Muscle of back (tissue), 11 donors: Measurements from ENCODE around the gene THEMIS. TPM values are rescaled to one million over a fixed set of nuclear protein-coding genes. Genes with fewer than 3 reads are reported as not detected.
A peak's percentile ranks its signal among the peaks of the same experiment; 100 is the strongest.

Source experiments
- DNase-seq, 3 donors: peaks; one replicate each; pipeline versions ENCODE4 v3.0.0 to v3.0.0-alpha.2; 2013
- polyA plus RNA-seq, 10 donors: library from polyadenylated mRNA; unstranded; fragments of 120-200 nt; gene quantifications; one replicate each; pipeline ENCODE4 v1.2.1, GENCODE V29; 2013; ENCODE audit not compliant: insufficient read length in 10 of 10

The THEMIS gene
- polyA plus RNA-seq, 10 donors: 0.05 to 2.6 (median 0.08) TPM; not detected in 4

GRCh38 chr6:127865108-127865507 lies 35.8 kb downstream of the THEMIS start:
- DNase-seq: no peak

- no peak for DNase-seq
Measured at GRCh38 chr6:127864701-127865100, 36.2 kb downstream of the THEMIS start.

DNA sequence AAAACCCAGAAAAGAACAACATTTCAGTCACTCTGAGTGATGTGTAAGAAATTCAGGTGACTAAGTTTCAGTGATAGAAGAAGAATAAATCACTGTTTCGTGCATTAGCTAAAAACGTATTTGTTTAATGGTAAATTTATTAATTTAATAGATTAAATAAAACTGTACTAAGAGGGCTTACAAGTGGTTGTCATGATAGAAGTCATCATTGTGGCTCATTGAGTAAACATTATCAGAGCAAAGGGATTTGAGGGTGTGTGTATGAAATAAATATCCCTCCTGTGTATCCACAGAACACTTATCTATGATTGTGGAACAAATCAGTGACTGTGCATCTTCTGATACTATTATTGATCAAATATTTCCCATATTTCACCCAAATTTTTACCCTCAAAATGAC lies 40.1 kb downstream of the THEMIS start:
- DNase-seq: no peak

- no peak for DNase-seq
Measured at GRCh38 chr6:127859956-127860355, 40.9 kb downstream of the THEMIS start.

- no peak for DNase-seq
Measured at GRCh38 chr6:127858727-127859391, 42.0 kb downstream of the THEMIS start.

DNA sequence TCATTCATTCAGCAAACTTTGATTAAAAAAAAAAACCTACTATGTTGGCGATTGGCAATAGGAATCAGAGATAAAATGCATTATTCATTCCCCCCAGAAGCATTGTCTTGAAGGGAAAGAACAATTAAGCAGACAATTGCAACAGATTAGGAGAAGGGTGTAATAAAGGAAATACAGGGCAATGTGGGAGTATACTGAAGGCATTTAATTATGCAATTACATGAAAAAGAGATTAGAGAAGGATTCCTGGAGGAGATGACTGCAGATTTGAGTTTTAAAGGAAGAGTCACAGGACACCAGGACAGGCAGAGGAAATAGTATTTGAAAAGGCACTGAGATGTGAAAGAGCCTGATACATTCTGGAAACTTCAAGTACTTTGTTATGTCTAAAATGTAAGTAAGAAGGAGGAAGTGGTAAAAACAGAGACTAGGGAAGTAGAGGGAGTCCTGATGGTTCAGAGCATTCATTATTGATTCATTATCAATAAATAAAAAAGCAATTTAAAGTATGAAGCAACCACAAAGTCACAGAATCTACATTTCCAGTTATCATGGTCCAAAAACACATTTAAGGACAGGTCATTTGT lies 43.7 kb downstream of the THEMIS start:
- no peak for DNase-seq

- peak in 2 of 3 donors; percentile 22 to 48 for DNase-seq
Measured at GRCh38 chr6:127855542-127856159, 45.2 kb downstream of the THEMIS start.

- DNase-seq: no peak
Measured at GRCh38 chr6:127854009-127854408, 46.8 kb downstream of the THEMIS start.

DNA sequence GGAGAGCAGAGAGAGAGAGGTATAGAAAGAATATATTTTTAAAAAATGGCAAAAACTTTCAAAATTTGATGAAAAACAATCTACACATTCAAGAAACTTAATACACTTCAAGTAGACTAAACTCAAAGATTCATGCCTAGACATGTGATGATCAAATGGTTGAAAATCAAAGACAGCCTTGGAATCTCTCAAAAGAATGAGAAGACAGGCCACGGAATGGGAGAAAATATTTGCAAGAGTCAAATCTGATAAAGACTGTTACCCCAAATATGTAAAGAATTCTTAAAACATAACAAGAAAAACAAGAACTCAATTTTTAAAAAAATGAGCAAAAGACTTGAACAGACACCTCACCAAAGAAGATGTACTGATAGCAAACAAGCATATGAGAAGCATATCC lies 49.7 kb downstream of the THEMIS start:
- DNase-seq: peak in 1 of 3 donors; percentile 25

GRCh38 chr6:127845242-127845641 lies 55.6 kb downstream of the THEMIS start:
- DNase-seq: no peak

GRCh38 chr6:127844529-127844928 lies 56.3 kb downstream of the THEMIS start:
- no peak for DNase-seq

GRCh38 chr6:127843582-127843981 lies 57.3 kb downstream of the THEMIS start:
- no peak for DNase-seq

DNA sequence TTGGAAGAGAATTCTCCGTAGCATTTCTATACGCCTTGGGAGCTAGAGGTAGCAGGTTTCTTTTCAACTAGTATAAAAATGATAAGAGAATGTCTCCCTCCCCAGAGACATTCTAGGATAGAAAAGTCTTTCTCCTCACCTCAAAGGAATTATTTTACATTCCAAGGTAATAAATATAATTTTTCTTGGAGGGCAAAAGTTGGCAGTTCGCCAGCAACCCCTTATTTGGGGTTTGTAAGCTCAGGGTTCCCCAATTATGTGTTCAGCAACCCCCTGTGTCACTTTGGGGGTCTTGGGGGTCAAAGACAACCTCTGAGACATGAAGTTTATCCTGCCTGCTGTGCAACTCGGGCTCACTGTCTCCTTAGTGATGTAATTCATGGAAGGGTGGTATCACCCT lies 58.3 kb downstream of the THEMIS start:
- DNase-seq: no peak

DNA sequence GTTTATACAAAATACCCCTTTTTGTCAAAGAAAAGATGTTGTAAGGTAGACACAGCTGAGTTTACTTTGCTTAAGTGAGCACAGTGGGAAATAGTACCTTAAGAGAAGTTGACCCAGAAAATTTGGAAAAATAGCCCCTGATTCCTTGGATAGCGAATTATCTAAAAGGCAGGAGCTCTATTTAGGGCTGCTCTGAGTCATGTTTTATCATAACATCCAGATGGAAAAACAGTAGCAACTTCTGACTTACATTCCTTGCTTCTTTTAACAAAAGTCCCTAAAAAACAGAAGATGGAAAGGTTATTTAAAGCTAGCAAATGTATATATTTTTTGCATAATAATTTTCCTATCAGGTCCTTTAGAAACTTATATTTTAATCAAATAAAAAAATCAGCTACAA lies 59.0 kb downstream of the THEMIS start:
- DNase-seq: no peak

GRCh38 chr6:127834136-127834535 lies 66.7 kb downstream of the THEMIS start:
- no peak for DNase-seq

GRCh38 chr6:127833336-127833735 lies 67.5 kb downstream of the THEMIS start:
- no peak for DNase-seq

DNA sequence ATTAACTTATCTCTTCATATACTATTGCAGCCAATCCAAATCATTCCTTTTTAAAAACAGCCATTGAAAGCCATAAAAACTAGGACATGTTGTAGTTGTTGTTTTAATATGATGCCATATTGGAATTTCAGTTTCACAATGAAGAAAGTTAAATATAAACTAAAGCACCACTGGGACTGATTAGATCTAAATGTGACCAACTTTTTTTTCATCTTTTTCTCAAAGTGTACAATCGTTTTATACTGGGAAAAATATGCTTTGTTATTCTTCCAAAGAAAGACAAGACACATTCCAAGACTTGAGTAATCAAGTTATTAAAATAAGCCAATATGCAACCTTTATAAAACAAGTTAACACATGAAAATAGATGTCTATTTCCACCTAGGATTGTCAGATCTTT lies 68.5 kb downstream of the THEMIS start:
- DNase-seq: no peak

GRCh38 chr6:127824061-127824460 lies 76.8 kb downstream of the THEMIS start:
- DNase-seq: no peak

DNA sequence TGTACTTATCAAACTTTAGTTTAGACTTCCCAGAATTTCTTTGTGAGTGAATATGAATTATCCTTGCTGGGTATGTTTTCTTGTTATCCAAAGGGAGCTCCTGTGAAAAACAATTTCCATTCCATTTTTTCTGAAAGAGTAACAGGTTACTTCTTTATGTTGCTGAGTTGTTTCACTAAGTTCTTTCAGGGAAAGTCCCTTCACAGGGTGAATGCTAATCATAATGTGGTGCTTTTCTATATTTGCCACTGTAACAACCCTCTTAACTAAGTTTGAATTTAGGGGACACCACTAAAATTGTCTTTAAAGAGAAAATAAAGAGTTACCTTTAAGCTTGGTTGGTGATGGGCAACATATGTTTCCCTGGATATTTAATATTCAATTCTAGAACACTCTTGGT lies 79.4 kb downstream of the THEMIS start:
- DNase-seq: no peak

DNA sequence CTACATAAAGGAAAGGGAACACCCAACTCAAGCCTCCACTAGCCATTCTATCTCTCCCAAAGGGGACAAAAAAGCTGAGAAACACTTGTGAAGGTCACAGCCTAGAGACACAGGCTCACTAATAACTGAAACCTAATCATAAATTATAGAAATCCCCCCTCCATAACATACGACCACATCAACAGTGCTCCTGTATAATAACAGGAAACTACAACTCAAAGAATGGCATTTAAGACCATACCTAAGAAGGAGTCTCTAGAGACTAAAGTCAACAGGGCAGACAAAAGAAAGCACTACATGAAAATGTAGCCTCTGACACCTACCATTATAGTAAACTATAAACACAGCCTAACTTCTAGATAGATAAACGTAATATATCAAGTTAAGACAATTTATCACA lies 82.7 kb downstream of the THEMIS start:
- no peak for DNase-seq

DNA sequence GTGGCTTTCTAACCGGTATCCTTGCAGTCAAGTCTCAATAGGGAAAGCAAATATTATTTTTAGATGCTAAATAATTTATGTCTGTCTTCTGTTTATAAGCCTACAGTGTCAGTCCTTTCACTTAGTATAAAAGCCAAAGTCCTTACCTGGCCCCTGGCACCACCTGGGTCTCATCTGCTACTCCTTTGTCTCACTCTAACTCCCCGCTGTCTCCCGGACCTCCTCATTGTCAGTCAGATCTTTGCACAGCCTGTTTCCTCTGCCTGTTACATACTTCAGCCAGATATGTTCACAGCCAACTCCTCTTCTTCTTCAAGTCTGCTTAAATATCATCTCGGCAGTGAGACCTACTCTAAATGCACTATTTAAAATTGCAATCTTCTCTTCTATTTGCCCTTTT lies 84.2 kb downstream of the THEMIS start:
- no peak for DNase-seq

GRCh38 chr6:127813699-127814027 lies 87.2 kb downstream of the THEMIS start:
- DNase-seq: no peak

GRCh38 chr6:127812985-127813698 lies 87.7 kb downstream of the THEMIS start:
- DNase-seq: no peak
